Fibroblast of villous mesenchyme (primary cell): Measurements from ENCODE around the gene MT1H. TPM values are rescaled to one million over a fixed set of nuclear protein-coding genes. Genes with fewer than 3 reads are reported as not detected.
A peak's percentile ranks its signal among the peaks of the same experiment; 100 is the strongest.
"Not testable (repeated sequence)": the region's sequence is repeated elsewhere in the genome, so short reads cannot be mapped to it uniquely, and the experiment has no call there.

ENCODE experiments used
- DNase-seq: peaks from one replicate; pipeline ENCODE4 v3.0.0-alpha.2; 2010; ENCODE audit warnings: low read depth
- H3K4me3 ChIP-seq: 2 replicates; pipeline ENCODE4 v1.5.1; 2011; ENCODE audit warnings: low read depth, mild to moderate bottlenecking, low read length
- total RNA-seq: library from RNA; depleted of rRNA; stranded (reverse); fragments of >200 nt; gene quantifications from 2 replicates; pipeline ENCODE4 v1.2.3, GENCODE V29; 2012
- TF ChIP-seq, protein P1 (sequence below): IDR thresholded peaks from 2 replicates; pipeline ENCODE4 v1.5.1; 2012; ENCODE audit warnings: low read depth, mild to moderate bottlenecking, low read length; ENCODE audit not compliant: insufficient read depth

Gene MT1H
- total RNA-seq, 1 donor = not detected

- H3K4me3 ChIP-seq = no peak within 1 kb of the TSS
- TF ChIP-seq, protein P1, sequence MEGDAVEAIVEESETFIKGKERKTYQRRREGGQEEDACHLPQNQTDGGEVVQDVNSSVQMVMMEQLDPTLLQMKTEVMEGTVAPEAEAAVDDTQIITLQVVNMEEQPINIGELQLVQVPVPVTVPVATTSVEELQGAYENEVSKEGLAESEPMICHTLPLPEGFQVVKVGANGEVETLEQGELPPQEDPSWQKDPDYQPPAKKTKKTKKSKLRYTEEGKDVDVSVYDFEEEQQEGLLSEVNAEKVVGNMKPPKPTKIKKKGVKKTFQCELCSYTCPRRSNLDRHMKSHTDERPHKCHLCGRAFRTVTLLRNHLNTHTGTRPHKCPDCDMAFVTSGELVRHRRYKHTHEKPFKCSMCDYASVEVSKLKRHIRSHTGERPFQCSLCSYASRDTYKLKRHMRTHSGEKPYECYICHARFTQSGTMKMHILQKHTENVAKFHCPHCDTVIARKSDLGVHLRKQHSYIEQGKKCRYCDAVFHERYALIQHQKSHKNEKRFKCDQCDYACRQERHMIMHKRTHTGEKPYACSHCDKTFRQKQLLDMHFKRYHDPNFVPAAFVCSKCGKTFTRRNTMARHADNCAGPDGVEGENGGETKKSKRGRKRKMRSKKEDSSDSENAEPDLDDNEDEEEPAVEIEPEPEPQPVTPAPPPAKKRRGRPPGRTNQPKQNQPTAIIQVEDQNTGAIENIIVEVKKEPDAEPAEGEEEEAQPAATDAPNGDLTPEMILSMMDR = no peak
- DNase-seq = no peak
These were observed 1.7 kb upstream of the MT1H start, which contains the start of gene MT1G for GRCh38 chr16:56667581-56668571. Gene MT1G, minus strand, starts transcription at chr16:56668065. Its CDS starts 72 bp downstream, at chr16:56667993.

DNA sequence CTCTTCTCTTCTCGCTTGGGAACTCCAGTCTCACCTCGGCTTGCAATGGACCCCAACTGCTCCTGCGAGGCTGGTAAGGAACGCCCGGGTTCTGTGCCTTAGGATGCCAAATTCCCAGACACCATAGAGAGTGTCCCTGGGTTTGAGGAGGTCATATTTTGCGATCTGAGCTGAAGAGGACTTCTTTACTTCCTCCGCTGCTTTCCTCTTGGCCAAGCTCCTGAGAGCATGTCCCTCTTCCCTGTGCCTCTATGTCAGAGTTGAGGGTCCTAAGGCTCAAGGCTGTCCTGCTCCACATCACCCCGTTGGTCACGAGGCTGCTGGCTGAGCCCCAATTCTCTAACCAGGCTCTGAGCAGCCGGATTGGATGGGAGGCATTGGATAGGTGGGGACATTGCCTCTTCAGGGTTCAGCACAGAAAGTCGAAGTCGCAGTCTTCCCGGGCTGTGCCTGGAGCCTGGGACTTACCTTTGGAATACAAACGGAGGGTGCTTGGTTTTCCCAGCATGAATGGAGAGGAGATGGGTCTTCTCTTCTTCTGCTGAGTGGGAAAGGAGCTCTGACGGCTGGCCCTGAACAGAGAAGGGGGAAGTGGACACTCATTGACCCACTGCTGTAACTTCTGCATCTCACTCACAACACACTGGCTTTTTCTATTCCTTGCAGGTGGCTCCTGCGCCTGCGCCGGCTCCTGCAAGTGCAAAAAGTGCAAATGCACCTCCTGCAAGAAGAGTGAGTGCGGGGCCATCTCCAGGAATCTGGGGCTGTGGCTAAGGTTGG is 416 bp downstream of the MT1H start:
- no peak for DNase-seq
- TF ChIP-seq, protein P1 = no peak

DNA sequence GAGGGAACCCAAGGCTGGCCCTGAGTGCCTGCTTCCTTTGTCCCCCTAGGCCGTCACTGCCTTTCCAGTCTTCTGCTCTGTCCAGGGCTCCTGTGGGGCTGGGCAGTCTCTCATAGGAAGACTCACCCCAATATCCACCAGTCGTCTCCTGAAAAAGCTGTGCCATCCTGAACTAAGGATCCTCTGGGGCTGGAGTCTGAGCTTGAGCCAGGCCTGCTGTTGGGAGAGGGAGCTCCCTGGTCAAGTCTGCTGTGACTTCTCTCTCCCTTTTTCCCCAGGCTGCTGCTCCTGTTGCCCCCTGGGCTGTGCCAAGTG is 963 bp downstream of the MT1H start:
- TF ChIP-seq, protein P1 = no peak
- H3K4me3 ChIP-seq = no peak overlapping the region
- no peak for DNase-seq

More for the DNA sequence above, 416 bp downstream of the MT1H start:
- H3K4me3 ChIP-seq = no peak overlapping the region

DNA sequence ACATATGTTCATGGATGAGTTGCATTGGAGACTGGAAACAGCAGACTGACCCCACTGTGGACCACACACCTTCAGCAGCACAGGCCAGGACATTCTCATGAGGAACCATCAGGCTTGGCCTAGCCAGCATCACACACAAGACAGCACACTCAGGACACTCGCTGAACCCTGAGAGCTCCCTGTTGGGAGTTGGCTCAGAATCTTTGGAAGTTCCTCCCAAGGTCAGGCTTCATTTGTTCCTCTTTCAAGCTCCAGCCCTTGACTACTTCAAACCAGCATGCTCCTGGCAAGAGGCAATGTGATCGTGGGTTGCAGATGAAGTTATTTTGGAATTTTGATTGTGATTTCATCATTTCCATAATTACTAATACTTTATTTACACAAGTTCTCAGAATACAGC is 2.1 kb downstream of the MT1H start:
- DNase-seq, H3K4me3 ChIP-seq: not testable (repeated sequence)

DNA sequence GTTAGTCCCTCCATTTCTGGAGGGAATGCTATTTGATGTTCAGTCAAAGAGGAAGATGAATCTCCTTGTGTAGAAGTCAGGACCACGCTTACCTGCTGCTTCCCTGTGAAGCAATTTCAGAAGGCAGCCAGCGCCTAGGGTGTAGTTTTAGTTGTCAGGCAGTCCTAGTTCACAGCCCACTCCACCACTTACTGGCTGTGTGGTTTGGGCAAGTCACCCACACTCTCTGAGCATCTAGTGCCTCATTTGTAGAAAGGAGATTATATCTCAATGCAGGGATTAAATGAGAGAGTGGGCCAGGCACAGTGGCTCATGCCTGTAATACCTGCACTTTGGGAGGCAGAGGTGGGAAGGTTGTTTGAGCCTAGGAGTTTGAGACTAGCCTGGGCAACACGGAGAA is 2.6 kb downstream of the MT1H start:
- DNase-seq = not testable (repeated sequence)

GRCh38 chr16:56672761-56673536 is 3.3 kb downstream of the MT1H start:
- no peak for DNase-seq
- H3K4me3 ChIP-seq = no peak overlapping the region
- TF ChIP-seq, protein P1 = no peak

More for the DNA sequence above, 2.6 kb downstream of the MT1H start:
- H3K4me3 ChIP-seq = not testable (repeated sequence)

DNA sequence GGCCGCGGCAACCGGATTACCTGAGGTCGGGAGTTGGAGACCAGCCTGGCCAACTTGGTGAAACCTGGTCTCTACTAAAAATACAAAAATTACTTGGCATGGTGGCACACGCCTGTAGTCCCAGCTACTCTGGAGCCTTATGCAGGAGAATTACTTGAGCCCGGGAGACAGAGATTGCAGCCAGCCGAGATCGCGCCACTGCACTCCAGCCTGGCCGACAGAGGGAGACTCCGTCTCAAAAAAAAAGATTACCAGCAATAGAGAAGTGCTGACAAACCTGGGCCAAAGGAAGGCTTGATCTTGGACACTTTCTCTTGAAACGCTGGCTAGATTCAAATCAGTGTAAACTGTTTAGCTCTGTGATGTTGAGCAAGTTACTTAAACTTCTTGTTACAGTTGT is 4.3 kb downstream of the MT1H start:
- peak; percentile 33 for DNase-seq
- H3K4me3 ChIP-seq = no peak overlapping the region
- TF ChIP-seq, protein P1 = peak; percentile 62

GRCh38 chr16:56674570-56674969 is 5.0 kb downstream of the MT1H start:
- not testable (repeated sequence) for H3K4me3 ChIP-seq, DNase-seq
